GM11168 (cell line): ENCODE measurements around the gene HSD3B1.
"Not testable (repeated sequence)": the region's sequence is repeated elsewhere in the genome, so short reads cannot be mapped to it uniquely, and the experiment has no call there.

Experiments
- in situ Hi-C: fragments of 300-500 bp; cut with MboI; formaldehyde crosslinking; loops from one replicate; pipeline ENCODE4 v1.12.0; 2022; ENCODE audit warnings: low sequenced_read_pairs; ENCODE audit not compliant: unreplicated experiment

Gene HSD3B1

GRCh38 chr1:119551218-119551617, 44.2 kb downstream of the HSD3B1 start:
- in situ Hi-C loops, result no loop called here

- in situ Hi-C loops, result not testable (repeated sequence)
Observed at GRCh38 chr1:119552656-119553055, 45.6 kb downstream of the HSD3B1 start.

- in situ Hi-C loops, result not testable (repeated sequence)
Observed at GRCh38 chr1:119553302-119554071, 46.5 kb downstream of the HSD3B1 start.

GRCh38 chr1:119554183-119554582, 47.2 kb downstream of the HSD3B1 start:
- in situ Hi-C loops, result no loop called here

GRCh38 chr1:119556423-119556822, 49.4 kb downstream of the HSD3B1 start:
- in situ Hi-C loops, result loop anchor here (5.0 kb wide), 1 partner anchor 46 kb away; no protein-coding TSS in a partner anchor

- in situ Hi-C loops, result not testable (repeated sequence)
Observed at GRCh38 chr1:119560402-119560801, 53.4 kb downstream of the HSD3B1 start.

- in situ Hi-C loops, result no loop called here
Observed at GRCh38 chr1:119564548-119564947, 57.5 kb downstream of the HSD3B1 start.
